Spleen (tissue), 11 donors: ENCODE results near the gene LRRFIP2. TPM values are rescaled to one million over a fixed set of nuclear protein-coding genes. Genes with fewer than 3 reads are reported as not detected.

Experiments used
- DNase-seq: peaks from one replicate; pipeline ENCODE4 v3.0.0-alpha.2; 2020
- H3K27ac ChIP-seq, 8 donors: fragments of 200-600 bp; sonication (generic) in 7 of 8; 1 replicate in 4 of 8; 2 replicates in 4 of 8; pipeline versions ENCODE4 v1.5.0 to v1.8.0; 2016 to 2021; ENCODE audit warnings: inconsistent platforms in 4 of 8, mild to moderate bottlenecking in 4 of 8, moderate library complexity in 1 of 8
- H3K27me3 ChIP-seq, 7 donors: fragments of 200-600 bp; sonication (generic) in 6 of 7; replicated peaks in 1 of 7; 1 replicate in 4 of 7; 2 replicates in 3 of 7; pipeline versions ENCODE4 v1.5.0 to v1.8.0; 2016 to 2021; ENCODE audit warnings: inconsistent platforms in 3 of 7, mild to moderate bottlenecking in 1 of 7
- H3K36me3 ChIP-seq, 6 donors: fragments of 200-600 bp; sonication (generic) in 5 of 6; 1 replicate in 4 of 6; 2 replicates in 2 of 6; pipeline versions ENCODE4 v1.5.0 to v1.8.0; 2016 to 2021; ENCODE audit warnings: inconsistent platforms in 2 of 6
- H3K4me1 ChIP-seq, 6 donors: fragments of 200-600 bp; sonication (generic) in 5 of 6; 1 replicate in 3 of 6; 2 replicates in 3 of 6; pipeline versions ENCODE4 v1.5.0 to v1.8.0; 2016 to 2021; ENCODE audit warnings: inconsistent platforms in 3 of 6
- H3K4me3 ChIP-seq, 8 donors: fragments of 200-600 bp; sonication (generic) in 7 of 8; 1 replicate in 4 of 8; 2 replicates in 4 of 8; pipeline versions ENCODE4 v1.5.0 to v1.8.0; 2016 to 2021; ENCODE audit warnings: inconsistent platforms in 4 of 8, mild to moderate bottlenecking in 4 of 8, moderate library complexity in 2 of 8
- H3K9me3 ChIP-seq, 8 donors: fragments of 200-600 bp; sonication (generic) in 7 of 8; 1 replicate in 4 of 8; 2 replicates in 4 of 8; pipeline versions ENCODE4 v1.5.0 to v1.8.0; 2016 to 2021; ENCODE audit warnings: inconsistent platforms in 4 of 8
- POLR2A ChIP-seq, 3 donors: fragments of 450-650 bp; IDR thresholded peaks; one replicate each; pipeline ENCODE4 v1.5.1; 2017; ENCODE audit warnings: antibody characterized with exemption in 3 of 3, mild to moderate bottlenecking in 1 of 3
- POLR2AphosphoS5 ChIP-seq, 3 donors: sonication (generic); formaldehyde crosslinking; IDR thresholded peaks; one replicate each; pipeline ENCODE4 v1.5.1; 2017; ENCODE audit warnings: antibody characterized with exemption in 3 of 3
- WGBS, 5 donors: extraction: QIAGEN DNeasy Blood & Tissue Kit in 3 of 5; methylation state at CpG; one replicate each; pipeline versions ENCODE4 v1.1.5 to v1.1.7; 2013 to 2018; 5-methylcytosine and 5-hydroxymethylcytosine counted together
- intact Hi-C: fragments of 100-400 bp; cut with DNase I; formaldehyde crosslinking; loops from one replicate; pipeline ENCODE4 v1.15.0; 2023; ENCODE audit warnings: low total_unique reads
- polyA plus RNA-seq, 3 donors: library from polyadenylated mRNA; stranded (reverse); fragments of 200-250 nt; gene quantifications; one replicate each; pipeline ENCODE4 v1.2.1, GENCODE V29; 2013
- total RNA-seq, 7 donors: library from RNA; depleted of rRNA in 3 of 7; stranded (reverse); fragments of >200 nt in 3 of 7; fragmentation: NEBNext Ultra II Directional in 4 of 7; extraction: Animal tissue kit (Norgen Biotek cat#: 25700) in 4 of 7; gene quantifications; one replicate each; pipeline versions ENCODE4 v1.1.0 to v1.2.1, GENCODE V29; 2016 to 2021
- TF ChIP-seq, protein P1 (sequence below), 11 experiments: fragments of 200-600 bp in 7 of 11; fragments of 450-650 bp in 4 of 11; sonication (generic) in 4 of 11; IDR thresholded peaks in 8 of 11; conservative IDR thresholded peaks in 3 of 11; 1 replicate in 7 of 11; 2 replicates in 4 of 11; pipeline versions ENCODE4 v1.4.0 to v1.8.0; 2016 to 2021; ENCODE audit warnings: antibody characterized with exemption in 11 of 11, inconsistent platforms in 4 of 11, mild to moderate bottlenecking in 1 of 11
- donor health status: healthy with polysubstance abuse.
- donor health status: DM: no; HTN: no; CAD: no; lungs with moderate emphysema.
- donor health status: DM: no; HTN: no; CAD: no.
- donor health status: Bipolar disorder and iron deficiency.
- donor health status: healthy.
- donor health status: DM: no; HTN: no; CAD: no.
- donor health status: DM: yes; HTN: yes; CAD: no.

The LRRFIP2 gene
- total and polyA plus RNA-seq, 10 donors = 18.9 to 111 (median 86.9) TPM

DNA sequence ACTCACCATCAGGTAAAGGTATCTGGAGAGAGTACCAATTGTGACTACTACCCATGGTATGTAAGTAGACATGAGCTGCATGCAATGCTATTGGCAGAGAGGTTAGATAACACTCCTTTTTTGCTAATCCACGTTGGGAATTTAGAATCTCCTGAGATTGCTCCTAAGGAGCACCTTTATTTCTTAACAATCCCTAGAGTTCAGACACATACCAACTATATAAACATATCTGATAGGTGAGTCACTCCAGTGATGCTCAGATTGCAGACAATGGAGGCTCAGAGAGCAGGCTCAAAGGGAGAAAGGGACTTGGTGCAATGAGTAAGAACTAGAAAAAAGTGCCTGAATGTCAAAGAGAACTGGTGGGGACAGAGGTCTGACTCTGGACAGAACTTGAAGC is 47.0 kb upstream of the LRRFIP2 start:
- H3K4me3 ChIP-seq = no peak overlapping the region
- H3K9me3 ChIP-seq = no peaks in the 10 kb centered on the region
- peaks cover 0 to 7% (median 0%) of the 10 kb centered on the region in 6 donors for H3K4me1 ChIP-seq
- intact Hi-C loops = no loop called here
- no peaks in the 10 kb centered on the region for H3K27me3 ChIP-seq
- TF ChIP-seq, protein P1, sequence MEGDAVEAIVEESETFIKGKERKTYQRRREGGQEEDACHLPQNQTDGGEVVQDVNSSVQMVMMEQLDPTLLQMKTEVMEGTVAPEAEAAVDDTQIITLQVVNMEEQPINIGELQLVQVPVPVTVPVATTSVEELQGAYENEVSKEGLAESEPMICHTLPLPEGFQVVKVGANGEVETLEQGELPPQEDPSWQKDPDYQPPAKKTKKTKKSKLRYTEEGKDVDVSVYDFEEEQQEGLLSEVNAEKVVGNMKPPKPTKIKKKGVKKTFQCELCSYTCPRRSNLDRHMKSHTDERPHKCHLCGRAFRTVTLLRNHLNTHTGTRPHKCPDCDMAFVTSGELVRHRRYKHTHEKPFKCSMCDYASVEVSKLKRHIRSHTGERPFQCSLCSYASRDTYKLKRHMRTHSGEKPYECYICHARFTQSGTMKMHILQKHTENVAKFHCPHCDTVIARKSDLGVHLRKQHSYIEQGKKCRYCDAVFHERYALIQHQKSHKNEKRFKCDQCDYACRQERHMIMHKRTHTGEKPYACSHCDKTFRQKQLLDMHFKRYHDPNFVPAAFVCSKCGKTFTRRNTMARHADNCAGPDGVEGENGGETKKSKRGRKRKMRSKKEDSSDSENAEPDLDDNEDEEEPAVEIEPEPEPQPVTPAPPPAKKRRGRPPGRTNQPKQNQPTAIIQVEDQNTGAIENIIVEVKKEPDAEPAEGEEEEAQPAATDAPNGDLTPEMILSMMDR (IDR thresholded peaks at IDR 0.05 in 8 of 11, conservative IDR thresholded peaks at IDR 0.05 in 3 of 11) = no peak
- TF ChIP-seq POLR2AphosphoS5 (IDR thresholded peaks at IDR 0.05) = no peak
- no peak for TF ChIP-seq POLR2A (IDR thresholded peaks at IDR 0.05)
- no peak for DNase-seq
- 50 to 85% (median 69%) methylated on average over 1 of the region's 1 CpG for WGBS, 5 donors
- no peaks in the 10 kb centered on the region for H3K36me3 ChIP-seq
- no peak overlapping the region for H3K27ac ChIP-seq

DNA sequence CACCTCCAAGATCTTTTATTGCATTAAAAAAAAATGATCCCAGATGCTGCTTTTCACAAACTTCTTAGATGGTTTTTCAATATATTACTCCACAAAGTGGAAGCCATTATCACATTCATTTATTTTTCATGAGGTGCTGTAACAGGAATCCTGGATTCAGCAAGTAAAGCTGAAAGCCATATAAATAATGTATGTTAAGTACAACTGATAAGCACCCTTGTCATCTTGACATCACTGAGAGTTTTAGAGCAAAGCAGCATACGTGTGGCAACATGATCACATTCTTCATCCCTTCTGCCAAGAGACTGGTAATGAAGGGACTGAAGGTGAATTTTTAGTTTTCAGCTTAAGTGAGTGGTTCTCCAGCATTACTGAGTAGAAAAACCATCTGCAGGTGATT is 44.9 kb upstream of the LRRFIP2 start:
- Histone ChIP-seq H3K27me3 (no peaks in the 10 kb centered on the region), H3K36me3 (no peaks in the 10 kb centered on the region), H3K9me3 (no peaks in the 10 kb centered on the region), H3K27ac (no peak overlapping the region), H3K4me3 (no peak overlapping the region), H3K4me1 (peaks cover 0 to 7% (median 2%) of the 10 kb centered on the region in 6 donors)
- TF ChIP-seq POLR2AphosphoS5 (IDR thresholded peaks at IDR 0.05) (no peak), POLR2A (IDR thresholded peaks at IDR 0.05) (no peak)
- TF ChIP-seq, protein P1 (IDR thresholded peaks at IDR 0.05 in 8 of 11, conservative IDR thresholded peaks at IDR 0.05 in 3 of 11) = no peak
- intact Hi-C loops = loop anchor here (10.0 kb wide), 2 partner anchors 194 to 494 kb away; no protein-coding TSS in a partner anchor
- 78 to 88% (median 86%) methylated on average over 1 of the region's 1 CpG for WGBS, 5 donors
- no peak for DNase-seq

DNA sequence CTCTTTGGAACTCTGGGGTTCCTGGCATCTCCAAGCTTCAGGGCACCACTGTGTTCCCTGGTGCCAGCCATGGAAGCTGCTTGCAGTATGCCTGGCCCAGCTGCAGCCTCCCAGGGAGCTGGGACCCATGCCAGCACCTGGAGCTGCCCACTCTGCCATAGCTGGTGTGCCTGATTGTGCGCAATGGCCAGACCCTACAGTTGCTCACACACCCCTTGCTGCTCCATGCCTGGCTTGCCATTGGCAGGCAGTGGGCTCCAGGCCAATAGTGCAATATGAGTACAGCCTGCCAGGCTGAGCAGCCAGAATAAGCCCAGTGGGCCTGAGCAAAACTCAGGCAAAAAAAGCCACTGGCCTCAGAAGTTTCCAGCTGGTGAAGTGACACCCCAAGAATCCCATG is 43.8 kb upstream of the LRRFIP2 start:
- DNase-seq = no peak
- WGBS, 5 donors = 95 to 100% (median 98%) methylated on average over 1 of the region's 1 CpG; no CpG with 5 or more reads in 1 of the 5 donors
- Histone ChIP-seq H3K27ac (peak overlapping the region in 3 of 8 donors; percentile 30 to 74 (median 58)), H3K9me3 (no peaks in the 10 kb centered on the region), H3K4me3 (no peak overlapping the region), H3K4me1 (peaks cover 0 to 9% (median 4%) of the 10 kb centered on the region in 6 donors), H3K27me3 (no peaks in the 10 kb centered on the region), H3K36me3 (no peaks in the 10 kb centered on the region)
- intact Hi-C loops = loop anchor here (10.0 kb wide), 2 partner anchors 193 to 493 kb away; no protein-coding TSS in a partner anchor
- TF ChIP-seq, protein P1 (IDR thresholded peaks at IDR 0.05 in 8 of 11, conservative IDR thresholded peaks at IDR 0.05 in 3 of 11) = no peak
- no peak for TF ChIP-seq POLR2AphosphoS5 (IDR thresholded peaks at IDR 0.05)
- no peak for TF ChIP-seq POLR2A (IDR thresholded peaks at IDR 0.05)

DNA sequence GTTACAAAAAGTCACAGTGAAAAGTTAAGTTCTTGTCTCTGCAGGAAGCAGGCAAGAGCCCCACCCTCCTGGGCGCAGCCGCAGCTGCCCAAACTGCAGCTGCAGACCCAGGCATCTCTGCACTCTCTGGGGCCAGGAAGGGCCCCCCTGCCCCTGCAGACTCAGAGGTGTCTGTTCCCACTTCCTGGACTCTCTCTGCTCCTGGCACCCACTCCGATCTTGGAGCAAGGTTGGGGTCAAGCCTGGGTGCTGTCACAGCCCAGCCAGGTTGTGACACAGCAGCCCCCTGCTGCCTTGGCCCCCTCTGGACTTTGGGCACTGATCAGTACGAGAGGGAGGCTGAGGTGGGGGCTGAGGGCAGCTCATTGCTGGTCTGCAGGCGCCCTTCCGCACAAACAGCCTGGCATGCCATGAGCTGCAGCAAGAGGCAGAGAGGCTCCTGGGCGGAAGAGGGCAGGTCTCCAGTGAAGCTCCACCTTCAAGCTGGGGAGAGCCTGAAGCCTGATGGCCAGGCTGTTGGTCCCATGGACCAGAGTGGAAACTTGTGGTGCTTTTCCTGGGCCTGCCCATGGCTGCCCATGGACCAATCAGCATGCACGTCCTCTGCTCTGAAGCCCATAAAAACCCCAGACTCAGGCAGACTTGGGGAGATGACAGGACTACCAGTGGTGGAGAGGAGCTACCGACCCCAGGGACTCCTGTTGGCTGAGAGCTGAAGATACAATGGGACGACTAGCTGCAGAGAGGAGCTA is 42.9 kb upstream of the LRRFIP2 start:
- H3K4me3 ChIP-seq = no peak overlapping the region
- H3K36me3 ChIP-seq = no peaks in the 10 kb centered on the region
- intact Hi-C loops = loop anchor here (10.0 kb wide), 2 partner anchors 192 to 492 kb away; no protein-coding TSS in a partner anchor
- peak overlapping the region in 5 of 8 donors; percentile 18 to 74 (median 46) for H3K27ac ChIP-seq
- no peaks in the 10 kb centered on the region for H3K9me3 ChIP-seq
- TF ChIP-seq POLR2AphosphoS5 (IDR thresholded peaks at IDR 0.05) (no peak), POLR2A (IDR thresholded peaks at IDR 0.05) (no peak)
- TF ChIP-seq, protein P1 (IDR thresholded peaks at IDR 0.05 in 8 of 11, conservative IDR thresholded peaks at IDR 0.05 in 3 of 11) = no peak
- no peaks in the 10 kb centered on the region for H3K27me3 ChIP-seq
- peaks cover 0 to 14% (median 7%) of the 10 kb centered on the region in 6 donors for H3K4me1 ChIP-seq
- 73 to 87% (median 80%) methylated on average over 5 to 10 of the region's 10 CpGs for WGBS, 5 donors
- DNase-seq = peak; percentile 82
